Nucleus accumbens (tissue), 56 donors: ENCODE measurements around the gene SNX8.
"Not testable (repeated sequence)": the region's sequence is repeated elsewhere in the genome, so short reads cannot be mapped to it uniquely, and the experiment has no call there.

ENCODE experiments used
- DNase-seq, 56 donors: peaks; one replicate each; lab custom pipeline; 2025; lab: John Stamatoyannopoulos, UW

Gene SNX8

GRCh38 chr7:2330493-2330892 is 16.3 kb upstream of the SNX8 start:
- no peak for DNase-seq

- no peak for DNase-seq
These were observed 12.7 kb upstream of the SNX8 start for GRCh38 chr7:2326951-2327350.

- no peak for DNase-seq
These were observed 10.9 kb upstream of the SNX8 start for GRCh38 chr7:2325162-2325561.

GRCh38 chr7:2321020-2321419 is 6.8 kb upstream of the SNX8 start:
- DNase-seq: peak in 8 of 56 donors; percentile 1 to 36 (median 9)

DNA sequence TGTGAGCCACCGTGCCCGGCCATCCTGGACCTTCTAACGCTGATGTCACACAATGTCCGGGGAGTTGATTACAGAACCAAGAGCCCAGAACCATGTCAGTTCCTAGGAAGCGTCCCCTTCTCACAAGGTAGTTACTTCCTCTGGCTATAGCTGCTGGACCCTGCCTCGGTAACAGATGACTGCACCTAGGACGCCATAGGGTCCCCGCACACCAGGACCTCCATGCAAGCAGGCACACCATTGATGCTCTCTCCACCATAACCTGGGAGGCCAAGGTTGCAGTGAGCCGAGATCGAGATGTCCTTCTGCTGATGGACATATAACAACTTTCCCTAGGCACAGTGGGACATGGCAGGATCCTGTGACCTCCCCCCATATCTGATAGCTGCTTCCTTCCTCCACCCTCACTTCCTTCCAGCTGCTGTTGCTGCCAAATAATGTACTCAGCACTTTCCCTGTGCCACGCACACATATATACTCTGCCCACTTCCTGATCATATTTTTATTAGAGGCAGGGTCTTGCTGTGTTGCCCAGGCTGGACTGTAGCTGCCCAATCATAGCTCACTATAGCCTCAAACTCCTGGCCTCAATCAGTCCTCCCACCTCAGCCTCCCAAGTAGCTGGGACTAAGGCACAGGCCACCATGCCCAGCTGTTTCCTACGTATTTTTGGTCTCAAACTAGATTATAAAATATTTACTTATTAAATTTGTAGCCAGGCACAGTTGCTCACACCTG is 3.5 kb upstream of the SNX8 start:
- DNase-seq: no peak

DNA sequence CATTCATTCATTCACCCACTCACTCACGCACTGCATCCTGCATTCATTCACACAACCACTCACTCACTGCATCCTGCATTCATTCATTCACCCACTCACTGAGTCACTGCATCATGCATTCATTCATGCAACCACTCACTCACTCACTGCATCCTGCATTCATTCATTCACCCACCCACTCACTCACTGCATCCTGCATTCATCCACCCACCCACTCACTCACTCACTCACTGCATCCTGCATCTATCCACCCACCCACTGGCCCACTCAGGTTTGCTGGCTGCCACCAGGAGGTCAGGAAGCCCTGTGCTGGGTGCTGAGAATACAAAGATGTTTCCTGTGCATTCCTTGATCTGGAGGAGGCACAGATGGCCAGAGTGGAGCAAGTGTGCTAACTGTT is 2.3 kb upstream of the SNX8 start:
- no peak for DNase-seq

DNA sequence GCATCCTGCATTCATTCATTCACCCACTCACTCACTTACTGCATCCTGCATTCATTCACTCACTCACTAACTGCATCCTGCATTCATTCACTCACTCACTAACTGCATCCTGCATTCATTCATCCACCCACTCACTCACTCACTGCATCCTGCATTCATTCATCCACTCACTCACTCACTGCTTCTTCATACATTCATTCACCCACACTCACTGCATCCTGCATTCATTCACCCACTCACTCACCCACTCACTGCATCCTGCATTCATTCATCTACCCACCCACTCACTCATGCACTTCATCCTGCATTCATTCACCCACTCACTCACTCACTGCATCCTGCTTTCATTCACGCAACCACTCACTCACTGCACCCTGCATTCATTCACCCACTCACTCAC is 1.5 kb upstream of the SNX8 start:
- no peak for DNase-seq

GRCh38 chr7:2314956-2315530 is 802 bp upstream of the SNX8 start:
- not testable (repeated sequence) for DNase-seq

- peak in 7 of 56 donors; percentile 22 to 61 (median 35) for DNase-seq
These were observed 612 bp downstream of the SNX8 start for GRCh38 chr7:2313450-2314208.

DNA sequence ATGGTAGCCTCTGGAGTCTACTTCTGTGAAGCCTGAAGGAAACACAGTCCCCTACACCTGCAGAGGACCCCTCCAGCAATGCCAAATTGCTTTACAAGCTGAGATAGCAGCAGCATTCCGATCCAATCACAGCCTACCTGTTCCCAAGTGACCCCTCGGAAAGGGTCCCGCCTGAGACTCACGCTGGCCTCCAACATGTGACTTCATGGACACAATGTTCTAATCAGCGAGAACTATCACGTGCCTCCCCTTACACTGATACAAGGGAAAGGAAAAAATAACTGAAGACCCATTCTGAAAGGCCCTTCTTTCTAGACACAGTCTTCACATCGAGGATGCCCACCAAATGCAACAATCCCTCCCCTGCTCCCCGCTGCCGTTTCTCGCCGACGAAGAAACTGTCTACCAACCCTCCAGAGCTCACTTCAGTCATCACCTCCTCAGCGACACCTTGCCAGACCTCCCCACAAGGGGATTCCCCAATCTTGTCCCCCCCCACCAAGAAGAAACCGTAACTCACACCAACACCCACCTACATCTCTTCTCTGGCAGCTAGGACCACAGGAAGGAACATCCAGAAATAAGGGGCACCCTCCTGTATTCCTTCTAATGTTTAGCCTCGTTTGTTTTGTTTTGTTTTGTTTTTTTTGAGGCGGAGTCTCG is 1.8 kb downstream of the SNX8 start:
- DNase-seq: no peak

- DNase-seq: no peak
These were observed 4.3 kb downstream of the SNX8 start for GRCh38 chr7:2309889-2310331.

GRCh38 chr7:2307690-2308107 is 6.5 kb downstream of the SNX8 start:
- no peak for DNase-seq

GRCh38 chr7:2306688-2307087 is 7.6 kb downstream of the SNX8 start:
- DNase-seq: no peak

GRCh38 chr7:2305258-2305657 is 9.0 kb downstream of the SNX8 start:
- DNase-seq: not testable (repeated sequence)

GRCh38 chr7:2303520-2303919 is 10.7 kb downstream of the SNX8 start:
- DNase-seq: not testable (repeated sequence)

DNA sequence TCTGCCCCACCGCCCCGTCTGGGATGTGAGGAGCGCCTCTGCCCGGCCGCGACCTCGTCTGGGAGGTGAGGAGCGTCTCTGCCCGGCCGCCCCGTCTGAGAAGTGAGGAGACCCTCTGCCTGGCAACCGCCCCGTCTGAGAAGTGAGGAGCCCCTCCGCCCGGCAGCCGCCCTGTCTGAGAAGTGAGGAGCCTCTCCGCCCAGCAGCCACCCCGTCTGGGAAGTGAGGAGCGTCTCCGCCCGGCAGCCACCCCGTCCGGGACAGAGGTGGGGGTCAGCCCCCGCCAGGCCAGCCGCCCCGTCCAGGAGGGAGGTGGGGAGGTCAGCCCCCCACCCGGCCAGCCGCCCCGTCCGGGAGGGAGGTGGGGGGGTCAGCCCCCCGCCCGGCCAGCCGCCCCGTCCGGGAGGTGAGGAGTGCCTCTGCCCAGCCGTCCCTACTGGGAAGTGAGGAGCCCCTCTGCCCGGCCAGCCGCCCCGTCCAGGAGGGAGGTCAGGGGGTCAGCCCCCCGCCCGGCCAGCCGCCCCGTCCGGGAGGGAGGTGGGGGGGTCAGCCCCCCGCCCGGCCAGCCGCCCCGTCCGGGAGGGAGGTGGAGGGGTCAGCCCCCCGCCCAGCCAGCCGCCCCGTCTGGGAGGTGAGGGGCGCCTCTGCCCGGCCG is 11.4 kb downstream of the SNX8 start:
- not testable (repeated sequence) for DNase-seq

DNA sequence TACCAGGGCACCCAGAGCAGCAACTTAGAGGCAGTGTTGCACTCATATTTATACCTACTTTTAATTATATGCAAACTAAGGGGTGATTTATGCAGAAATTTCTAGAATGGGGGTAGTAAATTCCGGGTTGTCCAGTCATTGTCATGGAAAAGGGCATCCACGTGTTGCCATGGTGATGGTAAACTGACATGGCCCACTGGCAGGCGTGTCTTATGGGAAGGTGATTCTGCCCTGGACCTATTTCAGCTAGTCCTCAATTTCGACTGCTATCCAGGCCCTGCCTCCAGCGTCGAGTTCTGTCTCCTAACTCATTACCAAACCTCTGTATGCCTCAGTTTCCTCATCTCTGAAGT is 12.8 kb downstream of the SNX8 start:
- DNase-seq: no peak

DNA sequence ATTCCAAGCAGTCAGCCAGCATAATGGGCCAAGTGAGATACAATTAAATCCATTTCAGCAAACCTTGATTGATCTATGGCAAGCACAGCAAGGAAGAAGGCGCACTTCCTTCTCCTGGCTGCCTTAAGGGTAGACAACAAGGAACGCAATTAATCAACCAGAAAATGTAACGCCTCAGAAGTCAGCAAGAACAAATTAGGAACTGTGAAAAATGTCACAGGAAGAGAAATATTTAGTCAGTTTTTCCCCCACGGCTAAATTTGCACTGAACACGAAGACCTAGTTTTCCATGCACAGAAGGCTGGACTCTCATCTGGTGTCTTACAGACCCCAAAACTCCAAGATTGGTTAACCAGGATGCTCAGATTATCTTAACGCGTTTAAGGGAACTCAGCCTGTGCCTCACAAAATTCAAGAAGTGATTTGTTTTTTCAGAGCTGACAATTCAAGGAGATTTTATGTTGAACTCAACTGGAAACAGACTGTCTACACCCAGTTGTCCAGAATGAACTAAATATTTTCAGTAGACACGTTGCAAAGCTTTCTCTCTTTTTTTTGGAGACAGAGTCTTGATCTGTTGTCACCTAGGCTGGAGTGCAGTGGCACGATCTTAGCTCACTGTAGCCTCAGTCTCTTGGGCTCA is 14.2 kb downstream of the SNX8 start:
- no peak for DNase-seq

- no peak for DNase-seq
These were observed 15.0 kb downstream of the SNX8 start for GRCh38 chr7:2299131-2299829.
